Bone marrow (tissue), 2 donors: ENCODE measurements around the gene SNRNP200.

ENCODE experiments used
- DNase-seq, 2 donors: peaks; one replicate each; lab custom pipeline; 2025; lab: John Stamatoyannopoulos, UW

The SNRNP200 gene

GRCh38 chr2:96305091-96305978, at the start of gene SNRNP200:
TSS of gene SNRNP200 (minus strand) at chr2:96305546. CDS start at chr2:96305437, 109 bp downstream.
- peak; percentile 78 to 79 for DNase-seq

GRCh38 chr2:96354492-96354891, 49.1 kb upstream of the SNRNP200 start:
- DNase-seq, result no peak

GRCh38 chr2:96353606-96354101, 48.3 kb upstream of the SNRNP200 start:
- no peak for DNase-seq

- no peak for DNase-seq
Measured at GRCh38 chr2:96353032-96353561, 47.8 kb upstream of the SNRNP200 start.

GRCh38 chr2:96347395-96347794, 42.0 kb upstream of the SNRNP200 start:
- DNase-seq, result no peak

- no peak for DNase-seq
Measured at GRCh38 chr2:96345868-96346462, 40.6 kb upstream of the SNRNP200 start.

GRCh38 chr2:96345438-96345837, 40.1 kb upstream of the SNRNP200 start:
- no peak for DNase-seq

GRCh38 chr2:96344011-96344410, 38.7 kb upstream of the SNRNP200 start:
- DNase-seq, result no peak

GRCh38 chr2:96342085-96342484, 36.7 kb upstream of the SNRNP200 start:
- no peak for DNase-seq

- DNase-seq, result no peak
Measured at GRCh38 chr2:96341641-96342040, 36.3 kb upstream of the SNRNP200 start.

- DNase-seq, result no peak
Measured at GRCh38 chr2:96340493-96341414, 35.4 kb upstream of the SNRNP200 start.

- DNase-seq, result no peak
Measured at GRCh38 chr2:96336873-96337272, 31.5 kb upstream of the SNRNP200 start.

- no peak for DNase-seq
Measured at GRCh38 chr2:96336104-96336775, 30.9 kb upstream of the SNRNP200 start.

- no peak for DNase-seq
Measured at GRCh38 chr2:96333708-96334107, 28.4 kb upstream of the SNRNP200 start.

- no peak for DNase-seq
Measured at GRCh38 chr2:96330407-96330806, 25.1 kb upstream of the SNRNP200 start.

- DNase-seq, result no peak
Measured at GRCh38 chr2:96329874-96330273, 24.5 kb upstream of the SNRNP200 start.

GRCh38 chr2:96329456-96329855, 24.1 kb upstream of the SNRNP200 start:
- DNase-seq, result no peak

GRCh38 chr2:96326990-96327820, 21.9 kb upstream of the SNRNP200 start:
- DNase-seq, result no peak

GRCh38 chr2:96326564-96326963, 21.2 kb upstream of the SNRNP200 start:
- no peak for DNase-seq

GRCh38 chr2:96325884-96326255, 20.5 kb upstream of the SNRNP200 start:
- DNase-seq, result no peak
